HEK293 (cell line): ENCODE measurements around the gene RTBDN.
A peak's percentile ranks its signal among the peaks of the same experiment; 100 is the strongest.

ENCODE experiments used
- BCL11B ChIP-seq: fragments of 450-650 bp; formaldehyde crosslinking; IDR thresholded peaks from 2 replicates; pipeline ENCODE4 v1.5.1; 2016; ENCODE audit warnings: low read depth, missing biosample characterization, missing genetic modification characterization
- EGR2 ChIP-seq: fragments of 450-650 bp; formaldehyde crosslinking; IDR thresholded peaks from 2 replicates; pipeline ENCODE4 v1.5.1; 2016; ENCODE audit warnings: low read depth, missing biosample characterization, missing genetic modification characterization
- GLI4 ChIP-seq: fragments of 450-650 bp; formaldehyde crosslinking; IDR thresholded peaks from 2 replicates; pipeline ENCODE4 v1.5.1; 2016; ENCODE audit warnings: missing biosample characterization, missing genetic modification characterization
- KLF1 ChIP-seq: fragments of 450-650 bp; formaldehyde crosslinking; IDR thresholded peaks from 2 replicates; pipeline ENCODE4 v1.5.1; 2016; ENCODE audit warnings: missing biosample characterization, missing genetic modification characterization
- MYNN ChIP-seq: fragments of 450-650 bp; formaldehyde crosslinking; IDR thresholded peaks from 2 replicates; pipeline ENCODE4 v1.5.1; 2016; ENCODE audit warnings: missing biosample characterization, missing genetic modification characterization, borderline replicate concordance
- PBX3 ChIP-seq: sonication (generic); formaldehyde crosslinking; IDR thresholded peaks from 2 replicates; pipeline ENCODE4 v1.8.1; 2022; ENCODE audit warnings: mild to moderate bottlenecking, moderate library complexity, missing genetic modification reagents
- RBAK ChIP-seq: fragments of 450-650 bp; formaldehyde crosslinking; IDR thresholded peaks from 2 replicates; pipeline ENCODE4 v1.5.1; 2016; ENCODE audit warnings: missing biosample characterization, missing genetic modification characterization
- SP3 ChIP-seq: fragments of 450-650 bp; formaldehyde crosslinking; IDR thresholded peaks from 2 replicates; pipeline ENCODE4 v1.5.1; 2016; ENCODE audit warnings: missing biosample characterization, missing genetic modification characterization
- TSHZ1 ChIP-seq: fragments of 450-650 bp; formaldehyde crosslinking; IDR thresholded peaks from 2 replicates; pipeline ENCODE4 v1.5.1; 2016; ENCODE audit warnings: missing biosample characterization, missing genetic modification characterization, borderline replicate concordance
- YY2 ChIP-seq: fragments of 450-650 bp; formaldehyde crosslinking; IDR thresholded peaks from 2 replicates; pipeline ENCODE4 v1.5.1; 2016; ENCODE audit warnings: missing biosample characterization, missing genetic modification characterization
- ZBTB17 ChIP-seq: fragments of 450-650 bp; formaldehyde crosslinking; IDR thresholded peaks from 2 replicates; pipeline ENCODE4 v1.5.1; 2016; ENCODE audit warnings: missing biosample characterization, missing genetic modification characterization
- ZBTB48 ChIP-seq: fragments of 450-650 bp; formaldehyde crosslinking; IDR thresholded peaks from 2 replicates; pipeline ENCODE4 v1.5.1; 2016; ENCODE audit warnings: missing biosample characterization, missing genetic modification characterization
- ZFHX2 ChIP-seq: fragments of 450-650 bp; formaldehyde crosslinking; conservative IDR thresholded peaks from 2 replicates; pipeline ENCODE4 v1.5.1; 2016; ENCODE audit warnings: missing biosample characterization, missing genetic modification characterization
- ZFP69B ChIP-seq: fragments of 450-650 bp; formaldehyde crosslinking; IDR thresholded peaks from 2 replicates; pipeline ENCODE4 v1.5.1; 2016; ENCODE audit warnings: missing biosample characterization, missing genetic modification characterization
- ZNF169 ChIP-seq: fragments of 450-650 bp; formaldehyde crosslinking; IDR thresholded peaks from 2 replicates; pipeline ENCODE4 v1.5.1; 2016; ENCODE audit warnings: missing biosample characterization, missing genetic modification characterization
- ZNF2 ChIP-seq: fragments of 450-650 bp; formaldehyde crosslinking; IDR thresholded peaks from 2 replicates; pipeline ENCODE4 v1.5.1; 2016; ENCODE audit warnings: missing biosample characterization, missing genetic modification characterization
- ZNF514 ChIP-seq: fragments of 450-650 bp; formaldehyde crosslinking; IDR thresholded peaks from 2 replicates; pipeline ENCODE4 v1.5.1; 2016; ENCODE audit warnings: missing biosample characterization, missing genetic modification characterization
- ZNF610 ChIP-seq: fragments of 450-650 bp; formaldehyde crosslinking; IDR thresholded peaks from 2 replicates; pipeline ENCODE4 v1.5.1; 2016; ENCODE audit warnings: missing biosample characterization, missing genetic modification characterization, borderline replicate concordance
- ZNF76 ChIP-seq: fragments of 450-650 bp; formaldehyde crosslinking; IDR thresholded peaks from 2 replicates; pipeline ENCODE4; 2016; ENCODE audit warnings: low read depth, missing biosample characterization, missing genetic modification characterization, borderline replicate concordance
- ZSCAN5A ChIP-seq: fragments of 450-650 bp; formaldehyde crosslinking; IDR thresholded peaks from 2 replicates; pipeline ENCODE4 v1.5.1; 2016; ENCODE audit warnings: missing biosample characterization, missing genetic modification characterization
- TF ChIP-seq, protein P1 (sequence below): fragments of 450-650 bp; formaldehyde crosslinking; IDR thresholded peaks from 2 replicates; pipeline ENCODE4 v1.5.1; 2016; ENCODE audit warnings: missing biosample characterization, missing genetic modification characterization
- TF ChIP-seq, protein P2 (sequence below): fragments of 450-650 bp; IDR thresholded peaks from 2 replicates; pipeline ENCODE4 v1.5.1; 2018; ENCODE audit warnings: missing biosample characterization, missing genetic modification characterization

The RTBDN gene

DNA sequence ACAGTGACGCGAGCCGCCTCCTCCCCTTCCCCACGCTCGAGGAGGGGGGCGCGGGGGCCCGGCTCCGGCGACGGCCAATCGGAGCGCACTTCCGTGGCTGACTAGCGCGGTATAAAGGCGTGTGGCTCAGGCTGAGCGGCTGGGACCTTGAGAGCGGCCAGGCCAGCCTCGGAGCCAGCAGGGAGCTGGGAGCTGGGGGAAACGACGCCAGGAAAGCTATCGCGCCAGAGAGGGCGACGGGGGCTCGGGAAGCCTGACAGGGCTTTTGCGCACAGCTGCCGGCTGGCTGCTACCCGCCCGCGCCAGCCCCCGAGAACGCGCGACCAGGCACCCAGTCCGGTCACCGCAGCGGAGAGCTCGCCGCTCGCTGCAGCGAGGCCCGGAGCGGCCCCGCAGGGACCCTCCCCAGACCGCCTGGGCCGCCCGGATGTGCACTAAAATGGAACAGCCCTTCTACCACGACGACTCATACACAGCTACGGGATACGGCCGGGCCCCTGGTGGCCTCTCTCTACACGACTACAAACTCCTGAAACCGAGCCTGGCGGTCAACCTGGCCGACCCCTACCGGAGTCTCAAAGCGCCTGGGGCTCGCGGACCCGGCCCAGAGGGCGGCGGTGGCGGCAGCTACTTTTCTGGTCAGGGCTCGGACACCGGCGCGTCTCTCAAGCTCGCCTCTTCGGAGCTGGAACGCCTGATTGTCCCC is 42.9 kb downstream of the RTBDN start, which contains the start of gene JUNB (continued):
- peak; percentile 80 for TF ChIP-seq SP3
- TF ChIP-seq, protein P1, sequence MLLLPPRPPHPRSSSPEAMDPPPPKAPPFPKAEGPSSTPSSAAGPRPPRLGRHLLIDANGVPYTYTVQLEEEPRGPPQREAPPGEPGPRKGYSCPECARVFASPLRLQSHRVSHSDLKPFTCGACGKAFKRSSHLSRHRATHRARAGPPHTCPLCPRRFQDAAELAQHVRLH = 0 out of 2 replicates have a peak, but pooled peaks have one; percentile 35
- peak; percentile 97 for TF ChIP-seq ZNF610 (tag by site-specific recombination)
- TF ChIP-seq ZNF2 (tag by site-specific recombination) = peak; percentile 74; the same call in 1 of the 2 replicates
- 0 out of 2 replicates have a peak, but pooled peaks have one; percentile 11 for TF ChIP-seq BCL11B (tag by site-specific recombination)
- TF ChIP-seq, protein P2, sequence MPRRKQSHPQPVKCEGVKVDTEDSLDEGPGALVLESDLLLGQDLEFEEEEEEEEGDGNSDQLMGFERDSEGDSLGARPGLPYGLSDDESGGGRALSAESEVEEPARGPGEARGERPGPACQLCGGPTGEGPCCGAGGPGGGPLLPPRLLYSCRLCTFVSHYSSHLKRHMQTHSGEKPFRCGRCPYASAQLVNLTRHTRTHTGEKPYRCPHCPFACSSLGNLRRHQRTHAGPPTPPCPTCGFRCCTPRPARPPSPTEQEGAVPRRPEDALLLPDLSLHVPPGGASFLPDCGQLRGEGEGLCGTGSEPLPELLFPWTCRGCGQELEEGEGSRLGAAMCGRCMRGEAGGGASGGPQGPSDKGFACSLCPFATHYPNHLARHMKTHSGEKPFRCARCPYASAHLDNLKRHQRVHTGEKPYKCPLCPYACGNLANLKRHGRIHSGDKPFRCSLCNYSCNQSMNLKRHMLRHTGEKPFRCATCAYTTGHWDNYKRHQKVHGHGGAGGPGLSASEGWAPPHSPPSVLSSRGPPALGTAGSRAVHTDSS = no peak
- peak; percentile 78 for TF ChIP-seq ZBTB17 (tag by site-specific recombination)
- peak; percentile 30; the same call in 1 of the 2 replicates for TF ChIP-seq ZFP69B (tag by site-specific recombination)
- peak; percentile 31; the same call in 1 of the 2 replicates for TF ChIP-seq YY2 (tag by site-specific recombination)
- peak; percentile 73 for TF ChIP-seq ZBTB48
- peak; percentile 52; the same call in 1 of the 2 replicates for TF ChIP-seq KLF1
- TF ChIP-seq EGR2 (tag by site-specific recombination) = peak; percentile 79
- peak; percentile 26; the same call in 1 of the 2 replicates for TF ChIP-seq ZSCAN5A (tag by site-specific recombination)
- peak; percentile 73 for TF ChIP-seq PBX3 (CRISPR knock-in tag)
- peak; percentile 91 for TF ChIP-seq ZFHX2 (tag by site-specific recombination)
- TF ChIP-seq ZNF514 (tag by site-specific recombination) = no peak
- TF ChIP-seq ZNF76 (tag by site-specific recombination) = peak; percentile 70; the same call in 1 of the 2 replicates
- no peak for TF ChIP-seq RBAK (tag by site-specific recombination)
- TF ChIP-seq GLI4 (tag by site-specific recombination) = peak; percentile 53; the same call in 1 of the 2 replicates
- TF ChIP-seq ZNF169 (tag by site-specific recombination) = 0 out of 2 replicates have a peak, but pooled peaks have one; percentile 61
- no peak for TF ChIP-seq MYNN (tag by site-specific recombination)
- no peak for TF ChIP-seq TSHZ1 (tag by site-specific recombination)
- TF ChIP-seq, all 188 proteins: peak for 67
